Activated T-cell treated with anti-CD3 and anti-CD28 coated beads, Interleukin-2, amount 50 U/mL, for 72 hours (primary cell): ENCODE results near the gene MAP2K3. TPM values are rescaled to one million over a fixed set of nuclear protein-coding genes. Genes with fewer than 3 reads are reported as not detected.
"Not testable (repeated sequence)": the region's sequence is repeated elsewhere in the genome, so short reads cannot be mapped to it uniquely, and the experiment has no call there.

Experiments
- ATAC-seq, 2 donors: fragments of 150-1000 bp; cut with Tn5 transposase; replicated peaks in 1 of 2; 2 replicates each; pipeline ENCODE4 v1.10.0; 2021; ENCODE audit warnings: moderate library complexity in 2 of 2, mild to moderate bottlenecking in 1 of 2
- DNase-seq, 2 donors: peaks; one replicate each; pipeline ENCODE4 v3.0.0; 2021 to 2022; ENCODE audit warnings: mixed read lengths in 1 of 2
- H3K27ac Mint-ChIP-seq: one replicate; pipeline ENCODE4 v1.8.0; 2022; ENCODE audit warnings: mild to moderate bottlenecking, moderate library complexity, mixed read lengths
- H3K27me3 Mint-ChIP-seq: one replicate; pipeline ENCODE4 v1.8.0; 2022; ENCODE audit warnings: low read depth, mixed read lengths
- H3K36me3 Mint-ChIP-seq, 2 donors: one replicate each; pipeline ENCODE4 v1.8.0; 2022; ENCODE audit warnings: mixed read lengths in 2 of 2, mild to moderate bottlenecking in 1 of 2; ENCODE audit not compliant: insufficient read depth in 2 of 2
- H3K4me1 Mint-ChIP-seq: one replicate; pipeline ENCODE4 v1.8.0; 2022; ENCODE audit warnings: low read depth, mixed read lengths
- H3K4me3 Mint-ChIP-seq, 2 donors: one replicate each; pipeline ENCODE4 v1.8.0; 2022; ENCODE audit warnings: mild to moderate bottlenecking in 2 of 2, mixed read lengths in 2 of 2, moderate library complexity in 2 of 2
- H3K9me3 Mint-ChIP-seq, 2 donors: one replicate each; pipeline ENCODE4 v1.8.0; 2022; ENCODE audit warnings: mixed read lengths in 2 of 2
- total RNA-seq, 2 donors: library from RNA; stranded (reverse); gene quantifications; one replicate each; pipeline ENCODE4 v1.2.3, GENCODE V29; 2022

The MAP2K3 gene
- total RNA-seq, 2 donors from 2014 or later: 104 to 107 TPM

DNA sequence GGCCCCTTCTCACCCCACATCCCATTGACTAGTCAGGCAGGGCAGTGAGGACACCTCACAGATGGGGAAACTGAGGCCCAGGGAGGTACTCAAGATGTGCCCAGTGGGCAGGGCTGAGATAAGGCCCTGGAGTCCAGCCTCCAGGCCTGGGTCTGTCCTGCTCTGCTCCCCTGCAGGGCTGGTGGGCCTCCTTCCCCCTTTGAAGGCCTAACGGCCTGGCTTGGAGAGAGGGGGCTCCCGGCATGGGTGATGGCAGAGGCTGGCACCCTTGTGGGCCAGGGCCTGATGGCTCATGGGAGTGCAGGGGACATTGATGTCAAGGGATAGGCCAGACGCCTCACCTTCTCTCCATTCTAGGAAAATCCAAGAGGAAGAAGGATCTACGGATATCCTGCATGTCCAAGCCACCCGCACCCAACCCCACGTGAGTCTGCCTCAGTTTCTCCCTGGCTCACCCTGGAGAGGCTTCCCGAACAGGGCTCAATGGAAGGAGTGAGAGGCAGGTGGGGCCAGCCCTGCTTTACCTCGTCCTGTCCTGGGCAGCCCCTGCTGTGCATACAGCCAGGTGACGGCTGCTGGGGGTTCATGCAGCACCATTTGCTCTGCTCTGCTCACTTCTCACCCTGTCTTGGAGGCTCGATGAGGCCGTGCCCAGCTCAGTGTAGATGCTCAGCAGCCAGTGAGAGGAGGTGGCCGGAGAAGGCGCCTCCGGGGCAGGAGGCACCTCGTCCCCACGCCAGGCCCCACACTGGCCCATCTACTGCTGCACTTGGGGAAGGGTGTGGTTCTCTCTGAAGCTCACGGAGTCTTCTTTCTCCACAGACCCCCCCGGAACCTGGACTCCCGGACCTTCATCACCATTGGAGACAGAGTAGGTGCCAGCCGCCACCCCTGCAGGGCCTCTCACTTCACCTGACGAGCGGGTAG lies 13.8 kb downstream of the MAP2K3 start:
- Mint-ChIP-seq H3K4me1 (no peaks in the 10 kb centered on the region), H3K9me3 (no peaks in the 10 kb centered on the region), H3K27me3 (no peaks in the 10 kb centered on the region), H3K27ac (no peak overlapping the region), H3K4me3 (no peak overlapping the region), H3K36me3 (peaks cover 8 to 11% of the 10 kb centered on the region in 2 donors)
- no peak for DNase-seq
- no peak for ATAC-seq

DNA sequence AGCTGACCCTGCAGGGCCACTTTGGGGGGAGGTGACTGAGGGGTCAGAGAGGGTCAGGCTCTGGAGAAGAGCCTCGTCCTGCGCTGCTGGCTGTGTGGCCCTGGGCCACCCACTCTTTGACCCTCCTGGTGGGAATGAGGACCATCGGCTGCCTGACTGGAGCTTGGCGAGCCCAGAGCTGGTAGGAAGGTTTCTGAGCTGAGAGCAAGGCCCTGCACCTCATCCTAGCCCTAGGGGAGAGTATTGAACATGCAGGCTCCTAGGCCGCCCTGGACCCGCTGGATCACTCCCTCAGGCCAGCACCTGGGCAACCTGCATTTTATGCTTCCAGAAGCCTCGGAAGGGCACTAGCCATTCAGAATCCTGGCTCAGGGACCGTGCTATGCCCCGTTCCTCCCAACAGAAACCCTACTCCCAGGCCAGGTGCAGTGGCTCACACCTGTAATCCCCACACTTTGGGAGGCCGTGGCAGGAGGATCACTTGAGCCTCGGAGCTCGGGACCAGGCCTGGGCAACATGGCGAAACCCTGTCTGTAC lies 14.5 kb downstream of the MAP2K3 start:
- DNase-seq (no peak), ATAC-seq (no peak)
- no peaks in the 10 kb centered on the region for H3K27me3 Mint-ChIP-seq
- no peak overlapping the region for H3K27ac Mint-ChIP-seq
- no peak overlapping the region for H3K4me3 Mint-ChIP-seq
- no peaks in the 10 kb centered on the region for H3K9me3 Mint-ChIP-seq
- H3K4me1 Mint-ChIP-seq: no peaks in the 10 kb centered on the region
- H3K36me3 Mint-ChIP-seq: peaks cover 8 to 18% of the 10 kb centered on the region in 2 donors

DNA sequence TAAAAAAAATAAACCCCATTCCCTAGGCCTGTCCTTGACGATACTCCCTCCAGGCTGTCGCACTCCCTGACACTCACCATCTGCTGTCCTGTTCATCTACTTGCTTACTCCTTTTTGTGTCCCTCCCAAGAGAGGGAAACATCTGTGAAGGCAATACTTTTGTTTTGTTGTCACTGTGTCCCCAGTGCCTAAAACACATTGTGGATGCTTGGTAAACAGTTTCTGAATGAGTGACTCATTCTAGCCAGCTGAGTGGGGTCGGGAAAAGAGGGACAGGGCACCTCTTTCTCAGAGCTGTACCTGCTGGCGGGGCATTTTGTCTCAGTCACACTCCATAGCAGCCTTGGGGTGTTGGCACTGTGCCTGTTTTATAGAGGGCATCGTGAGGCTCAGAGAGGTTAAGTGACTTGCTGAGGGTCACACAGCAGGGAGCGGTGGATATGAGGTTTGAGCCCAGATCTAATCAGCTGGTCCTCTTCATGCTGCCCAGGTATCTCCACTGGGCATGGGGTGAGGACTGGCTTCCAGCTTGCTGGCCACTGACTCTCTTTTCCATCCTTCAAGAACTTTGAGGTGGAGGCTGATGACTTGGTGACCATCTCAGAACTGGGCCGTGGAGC lies 15.6 kb downstream of the MAP2K3 start:
- Mint-ChIP-seq H3K4me3 (no peak overlapping the region), H3K9me3 (no peaks in the 10 kb centered on the region), H3K27ac (no peak overlapping the region), H3K36me3 (peaks cover 6 to 18% of the 10 kb centered on the region in 2 donors), H3K27me3 (no peaks in the 10 kb centered on the region), H3K4me1 (no peaks in the 10 kb centered on the region)
- DNase-seq (no peak), ATAC-seq (no peak)

DNA sequence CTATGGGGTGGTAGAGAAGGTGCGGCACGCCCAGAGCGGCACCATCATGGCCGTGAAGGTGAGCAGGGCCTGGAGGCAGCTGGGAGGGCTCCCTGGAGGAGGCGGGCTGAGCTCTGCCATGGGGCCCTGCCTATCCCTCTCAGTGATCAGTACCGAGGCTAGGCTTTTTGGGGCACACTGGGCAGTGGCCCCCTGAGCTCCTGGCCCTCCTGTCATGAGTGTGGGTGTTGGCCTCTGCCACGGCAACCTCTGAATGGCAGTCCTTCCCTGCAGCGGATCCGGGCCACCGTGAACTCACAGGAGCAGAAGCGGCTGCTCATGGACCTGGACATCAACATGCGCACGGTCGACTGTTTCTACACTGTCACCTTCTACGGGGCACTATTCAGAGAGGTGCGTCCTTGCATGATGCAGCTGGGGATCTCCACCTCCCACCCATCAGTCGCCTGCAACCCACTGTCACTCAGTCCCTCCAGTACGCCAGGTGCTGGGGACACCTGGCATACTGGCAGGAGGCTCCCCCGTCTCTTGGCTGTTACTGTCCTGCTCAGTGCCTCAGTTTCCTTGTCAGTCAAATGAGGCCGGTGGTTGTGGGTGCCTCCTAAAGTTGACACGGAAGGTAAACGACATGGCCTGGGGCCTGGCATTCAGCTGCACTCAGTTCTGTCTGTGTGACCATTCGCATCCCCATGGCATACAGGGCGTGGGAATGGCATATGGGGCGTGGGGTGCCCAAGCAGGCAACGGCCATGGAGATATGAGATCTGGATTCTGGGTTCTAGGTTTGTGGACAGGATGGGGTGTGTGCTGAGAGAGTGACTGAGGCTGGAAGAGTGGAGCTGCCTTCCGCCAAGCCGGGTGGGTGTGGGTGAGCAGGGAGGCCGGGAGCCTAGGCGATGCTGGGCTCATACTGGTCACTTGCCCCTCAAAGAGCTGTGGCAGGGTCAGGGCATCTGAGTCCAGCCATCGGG lies 16.4 kb downstream of the MAP2K3 start:
- H3K4me3 Mint-ChIP-seq: no peak overlapping the region
- no peak for ATAC-seq
- no peak overlapping the region for H3K27ac Mint-ChIP-seq
- H3K9me3 Mint-ChIP-seq: no peaks in the 10 kb centered on the region
- H3K4me1 Mint-ChIP-seq: no peaks in the 10 kb centered on the region
- H3K36me3 Mint-ChIP-seq: peaks cover 6 to 20% of the 10 kb centered on the region in 2 donors
- no peak for DNase-seq
- H3K27me3 Mint-ChIP-seq: no peaks in the 10 kb centered on the region

DNA sequence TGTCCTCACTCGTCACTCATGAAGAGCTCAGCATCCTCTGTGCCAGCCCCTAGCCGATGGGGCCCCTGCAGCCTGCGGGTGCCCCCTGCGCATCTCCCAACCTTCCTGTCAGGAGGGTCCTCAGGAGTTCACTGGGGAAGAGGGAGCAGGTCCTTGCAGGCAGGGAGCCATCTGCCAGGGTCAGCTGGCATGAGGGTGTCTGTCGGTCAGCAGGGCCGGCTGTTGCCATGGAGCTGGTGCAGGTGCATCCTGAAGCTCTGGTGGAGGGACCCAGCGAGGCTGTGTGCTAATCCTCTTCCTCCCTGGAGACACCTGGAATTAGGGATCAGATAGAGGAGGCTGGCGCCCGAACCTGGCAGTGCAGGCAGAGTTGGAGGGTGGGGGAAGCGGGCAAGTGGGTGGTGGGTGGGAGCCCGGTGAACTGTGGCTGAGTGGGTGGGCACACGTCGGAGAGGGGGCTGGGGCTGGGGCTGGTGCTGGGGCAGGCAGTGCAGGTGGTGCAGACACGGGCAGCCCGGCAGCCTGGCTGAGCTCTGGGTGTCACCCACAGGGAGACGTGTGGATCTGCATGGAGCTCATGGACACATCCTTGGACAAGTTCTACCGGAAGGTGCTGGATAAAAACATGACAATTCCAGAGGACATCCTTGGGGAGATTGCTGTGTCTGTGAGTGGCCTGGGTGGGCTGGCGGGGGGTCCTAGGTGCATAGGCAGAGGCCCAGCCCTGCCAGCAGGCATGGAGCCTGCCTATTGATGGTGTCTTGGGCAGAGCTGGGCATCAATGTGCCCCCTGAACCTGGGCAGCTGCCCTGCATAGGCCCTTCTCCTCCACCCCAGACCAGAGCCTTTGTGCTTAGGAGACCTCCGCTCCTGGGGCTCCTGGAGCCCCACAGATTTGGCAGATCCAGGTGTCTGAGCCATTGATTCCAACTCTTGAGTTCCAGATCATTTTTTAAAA lies 17.4 kb downstream of the MAP2K3 start:
- Mint-ChIP-seq H3K9me3 (no peaks in the 10 kb centered on the region), H3K27me3 (no peaks in the 10 kb centered on the region), H3K27ac (no peak overlapping the region), H3K4me3 (no peak overlapping the region), H3K36me3 (peaks cover 6 to 20% of the 10 kb centered on the region in 2 donors), H3K4me1 (no peaks in the 10 kb centered on the region)
- ATAC-seq (no peak), DNase-seq (no peak)

DNA sequence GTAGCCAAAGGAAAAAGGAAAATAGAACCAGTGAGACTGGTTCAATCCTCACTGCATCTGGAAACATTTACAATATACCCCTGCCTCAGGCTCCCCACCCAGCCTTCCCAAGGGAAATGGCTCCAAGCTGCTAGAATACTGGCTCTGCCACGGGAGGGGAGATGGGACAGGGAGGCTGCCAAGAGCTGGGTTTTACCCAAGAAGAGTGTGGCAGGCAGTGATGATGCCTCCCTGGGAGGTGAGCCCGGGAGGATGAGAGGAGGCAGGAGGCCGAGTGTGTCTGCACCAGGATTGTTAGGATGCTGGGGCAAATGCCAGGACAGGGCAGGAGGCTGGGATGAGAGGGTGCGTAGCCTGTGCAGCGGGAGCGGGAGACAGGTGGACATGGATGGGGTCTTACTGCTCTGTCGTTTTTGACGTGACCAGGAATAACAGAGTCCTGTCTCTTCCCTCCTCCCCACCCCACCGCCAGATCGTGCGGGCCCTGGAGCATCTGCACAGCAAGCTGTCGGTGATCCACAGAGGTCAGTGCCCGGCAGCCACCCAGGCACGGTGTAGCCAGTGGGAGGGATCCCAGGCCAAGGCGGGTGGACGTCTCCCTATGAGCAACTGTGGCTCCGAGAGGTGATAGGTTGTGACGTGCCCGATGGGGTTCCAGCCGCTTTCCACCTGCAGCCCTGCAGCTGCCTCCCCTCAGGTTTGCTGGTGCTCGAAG lies 18.4 kb downstream of the MAP2K3 start:
- H3K4me1 Mint-ChIP-seq: no peaks in the 10 kb centered on the region
- H3K36me3 Mint-ChIP-seq: peaks cover 6 to 20% of the 10 kb centered on the region in 2 donors
- no peak overlapping the region for H3K27ac Mint-ChIP-seq
- no peaks in the 10 kb centered on the region for H3K27me3 Mint-ChIP-seq
- no peak overlapping the region for H3K4me3 Mint-ChIP-seq
- no peak for ATAC-seq
- no peak for DNase-seq
- no peaks in the 10 kb centered on the region for H3K9me3 Mint-ChIP-seq

DNA sequence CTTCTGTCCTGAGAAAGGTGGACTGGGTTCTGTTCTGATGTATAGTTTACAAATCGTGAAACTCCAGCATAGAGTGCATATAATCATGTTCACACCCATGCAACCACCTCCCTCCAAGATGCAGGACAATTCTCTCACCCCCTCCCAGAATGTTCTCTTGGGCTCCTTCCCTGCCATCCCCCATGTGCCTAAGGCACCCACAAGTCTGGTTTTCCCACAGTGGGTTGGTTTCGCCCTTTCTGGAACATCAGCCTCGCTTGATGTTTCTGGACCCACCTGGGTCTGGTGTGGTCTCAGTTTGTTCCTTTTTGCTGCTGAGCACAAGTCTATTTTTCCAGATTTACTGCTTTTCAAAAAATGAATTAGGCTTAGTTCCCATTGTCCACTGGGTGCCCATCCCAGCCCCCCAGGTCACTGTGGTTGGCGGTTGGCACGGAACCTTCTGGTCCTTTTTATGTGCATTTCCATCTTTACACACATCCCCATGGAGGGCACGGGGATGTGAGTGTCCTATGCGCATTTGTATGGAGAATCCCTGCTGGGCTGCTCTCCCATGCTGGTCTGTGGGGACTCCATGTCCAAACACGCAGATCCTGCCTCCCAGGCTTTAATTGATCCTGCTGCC lies 19.0 kb downstream of the MAP2K3 start:
- peaks cover 6 to 25% of the 10 kb centered on the region in 2 donors for H3K36me3 Mint-ChIP-seq
- DNase-seq: no peak

DNA sequence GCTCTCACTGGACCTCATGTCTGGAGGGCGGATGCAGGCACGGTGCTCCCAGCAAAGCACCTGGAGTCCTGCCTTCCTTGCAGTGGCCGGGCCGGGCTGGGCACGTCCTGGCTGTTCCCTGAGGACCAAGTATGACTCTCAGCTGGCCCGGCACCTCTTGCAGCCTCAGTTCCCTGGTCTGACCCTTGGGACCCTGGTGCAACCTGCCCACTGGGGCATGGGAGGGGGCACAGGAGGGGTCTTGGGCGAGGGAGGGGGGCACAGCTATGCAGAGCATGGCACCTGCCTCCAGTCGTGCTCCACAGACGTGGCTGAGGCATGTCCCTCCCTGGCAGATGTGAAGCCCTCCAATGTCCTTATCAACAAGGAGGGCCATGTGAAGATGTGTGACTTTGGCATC lies 19.6 kb downstream of the MAP2K3 start:
- Mint-ChIP-seq H3K27me3 (no peaks in the 10 kb centered on the region), H3K27ac (no peak overlapping the region), H3K4me3 (no peak overlapping the region), H3K36me3 (peaks cover 9 to 31% of the 10 kb centered on the region in 2 donors), H3K4me1 (no peaks in the 10 kb centered on the region), H3K9me3 (peaks cover 0 to 2% of the 10 kb centered on the region in 2 donors)
- no peak for ATAC-seq
- no peak for DNase-seq

More for the DNA sequence above, 19.0 kb downstream of the MAP2K3 start:
- no peak for ATAC-seq
- H3K4me1 Mint-ChIP-seq: no peaks in the 10 kb centered on the region
- no peak overlapping the region for H3K27ac Mint-ChIP-seq
- peaks cover 0 to under 1% of the 10 kb centered on the region in 2 donors for H3K9me3 Mint-ChIP-seq
- H3K27me3 Mint-ChIP-seq: no peaks in the 10 kb centered on the region
- H3K4me3 Mint-ChIP-seq: no peak overlapping the region

DNA sequence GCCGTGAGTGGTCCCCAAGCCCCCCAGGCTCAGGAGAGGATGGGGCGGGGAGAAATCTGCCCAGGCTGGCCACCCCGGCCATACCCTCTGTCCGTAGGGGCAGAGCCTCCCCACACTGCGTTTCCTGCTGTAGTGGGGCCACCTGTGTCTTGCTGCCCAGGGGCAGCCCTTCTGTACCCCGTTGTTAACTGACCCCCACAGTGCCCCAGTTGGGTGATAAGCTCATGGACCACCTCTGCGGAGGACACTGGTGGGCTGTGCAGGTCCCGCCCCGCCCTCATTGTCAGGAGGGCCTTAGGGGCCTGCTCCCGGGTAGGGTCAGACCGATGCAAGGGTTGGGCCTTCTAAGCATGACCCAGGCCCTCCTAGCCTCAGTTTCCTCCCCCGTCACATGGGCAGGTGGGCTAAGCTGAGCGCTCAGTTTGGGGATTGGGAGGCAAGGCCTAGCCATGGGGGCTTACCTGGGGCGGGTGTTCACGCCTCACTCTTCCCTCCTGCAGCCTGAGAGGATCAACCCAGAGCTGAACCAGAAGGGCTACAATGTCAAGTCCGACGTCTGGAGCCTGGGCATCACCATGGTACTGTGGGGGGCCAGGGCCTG lies 20.1 kb downstream of the MAP2K3 start:
- not testable (repeated sequence) for DNase-seq, H3K27ac Mint-ChIP-seq, H3K4me1 Mint-ChIP-seq, ATAC-seq, H3K4me3 Mint-ChIP-seq, H3K27me3 Mint-ChIP-seq, H3K9me3 Mint-ChIP-seq
- peaks cover 9 to 34% of the 10 kb centered on the region in 2 donors for H3K36me3 Mint-ChIP-seq

DNA sequence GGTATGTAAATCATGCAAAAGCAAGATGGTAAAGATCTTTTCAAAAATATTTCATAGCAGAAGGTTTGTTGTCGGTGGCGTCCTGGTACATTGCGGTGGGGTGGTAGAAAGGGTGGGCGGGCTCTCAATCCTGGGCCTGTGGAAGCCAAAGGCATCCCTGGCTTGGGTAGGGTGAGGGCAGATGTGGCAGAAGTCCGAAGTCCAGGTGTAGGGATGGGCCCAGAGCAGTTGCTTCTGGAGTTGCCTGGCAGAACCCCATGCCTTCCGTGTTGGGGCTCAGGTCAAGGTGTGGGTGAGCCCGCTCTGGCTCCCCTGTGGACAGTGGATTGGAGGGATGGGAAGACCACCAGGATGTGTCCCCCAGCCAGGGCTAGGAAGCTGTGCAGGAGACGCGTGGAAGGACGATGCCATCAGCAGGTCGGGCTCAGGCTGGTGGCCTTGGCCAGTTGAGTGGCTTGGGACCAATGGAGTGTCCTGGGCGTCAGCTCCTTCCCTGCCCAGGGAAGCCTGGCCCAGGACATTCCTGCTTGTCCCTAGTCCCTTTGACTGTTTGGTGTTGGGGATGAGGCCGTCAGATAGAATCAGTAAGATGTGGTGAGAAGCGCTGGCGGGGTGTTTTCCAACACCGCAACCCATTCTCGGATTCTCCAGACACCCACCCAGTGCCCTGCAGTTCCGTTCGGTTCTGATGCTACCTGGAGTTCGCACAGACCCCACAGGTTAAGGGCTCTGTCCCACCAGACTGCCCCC lies 21.1 kb downstream of the MAP2K3 start:
- not testable (repeated sequence) for H3K9me3 Mint-ChIP-seq, H3K27ac Mint-ChIP-seq, H3K4me3 Mint-ChIP-seq, DNase-seq, H3K4me1 Mint-ChIP-seq, H3K27me3 Mint-ChIP-seq, ATAC-seq
- H3K36me3 Mint-ChIP-seq: peaks cover 5 to 39% of the 10 kb centered on the region in 2 donors
